HG02588 (cell line): ENCODE measurements around the gene SRGAP1.

Source experiments
- ATAC-seq: cut with Tn5 transposase; IDR thresholded peaks from one replicate; pipeline ENCODE4 v1.9.1; 2021; ENCODE audit warnings: mild to moderate bottlenecking, moderate library complexity; ENCODE audit not compliant: unreplicated experiment

SRGAP1 gene

DNA sequence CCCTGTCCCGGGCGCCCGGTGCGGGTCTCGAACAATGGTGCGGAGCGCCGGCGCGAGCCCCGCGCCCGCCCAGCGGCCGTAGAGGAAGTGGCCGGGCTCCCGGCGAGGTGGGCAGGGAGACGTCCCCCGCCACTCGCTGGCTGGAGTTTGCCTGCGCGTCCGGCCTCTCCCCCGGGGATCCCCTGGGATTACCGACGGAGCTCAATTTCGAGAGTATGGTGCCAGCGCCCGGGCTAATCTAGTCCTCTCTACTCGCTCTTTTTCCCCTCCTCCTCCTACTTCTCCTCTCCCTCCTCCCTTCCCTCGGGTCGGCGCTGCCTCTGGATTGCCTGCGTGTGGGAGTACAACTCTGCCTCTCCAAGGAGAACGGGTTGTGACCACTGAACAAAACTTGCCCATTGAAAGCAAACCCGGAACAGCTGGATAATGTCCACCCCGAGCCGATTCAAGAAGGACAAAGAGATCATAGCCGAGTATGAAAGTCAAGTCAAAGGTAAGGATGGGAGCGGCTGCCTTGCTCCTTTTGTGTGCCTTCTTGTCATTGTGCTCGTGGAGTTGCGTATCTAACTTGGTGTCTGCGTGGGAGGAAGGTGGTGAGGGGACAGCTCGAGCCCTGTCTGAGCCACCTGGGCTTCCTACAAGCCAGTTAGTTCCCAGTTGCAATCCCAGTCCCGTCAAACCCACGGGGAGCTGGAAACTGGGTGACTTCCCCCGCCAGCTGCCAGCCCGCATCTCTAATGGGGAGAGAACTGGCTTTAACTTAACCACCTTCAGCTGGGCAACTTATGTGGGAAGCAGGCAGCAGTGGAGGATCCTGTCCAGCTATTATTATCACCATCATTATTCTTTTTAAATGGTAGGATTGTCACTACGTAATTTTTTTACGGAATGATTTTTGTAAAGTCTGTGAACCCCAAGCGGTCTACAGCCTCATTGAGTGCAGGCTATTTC lies at the start of gene SRGAP1:
Gene SRGAP1 (plus strand): TSS at position 310 of the 951 bp plus-strand sequence. CDS start 117 bp downstream, at position 427.
- no peak for ATAC-seq

DNA sequence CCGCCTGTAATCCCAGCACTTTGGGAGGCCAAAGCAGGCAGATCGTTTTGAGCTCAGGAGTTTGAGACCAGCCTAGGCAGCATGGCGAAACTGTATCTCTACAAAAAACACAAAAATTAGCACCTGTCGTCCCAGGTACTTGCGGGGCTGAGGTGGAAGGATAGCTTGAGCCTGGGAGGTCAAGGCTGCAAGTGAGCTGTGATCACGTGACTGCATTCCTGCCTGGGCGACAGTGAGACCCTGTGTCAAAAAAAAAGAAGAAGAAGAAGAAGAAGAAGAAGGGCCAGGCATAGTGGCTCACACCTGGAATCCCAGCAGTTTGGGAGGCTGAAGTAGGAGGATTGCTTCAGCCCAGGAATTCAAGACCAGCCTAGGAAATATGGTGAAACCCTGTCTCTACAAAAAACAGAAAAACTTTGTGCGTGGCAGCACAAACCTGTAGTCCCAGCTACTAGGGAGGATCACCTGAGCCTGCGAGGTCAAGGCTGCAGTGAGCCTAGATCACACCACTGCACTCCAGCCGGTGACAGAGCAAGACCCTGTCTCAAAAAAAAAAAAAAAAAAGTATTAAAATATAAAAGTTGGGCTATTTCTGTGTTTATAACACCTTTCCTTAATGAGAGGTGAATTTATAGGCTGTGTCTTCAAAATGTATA lies 49.3 kb upstream of the SRGAP1 start:
- ATAC-seq, result no peak

DNA sequence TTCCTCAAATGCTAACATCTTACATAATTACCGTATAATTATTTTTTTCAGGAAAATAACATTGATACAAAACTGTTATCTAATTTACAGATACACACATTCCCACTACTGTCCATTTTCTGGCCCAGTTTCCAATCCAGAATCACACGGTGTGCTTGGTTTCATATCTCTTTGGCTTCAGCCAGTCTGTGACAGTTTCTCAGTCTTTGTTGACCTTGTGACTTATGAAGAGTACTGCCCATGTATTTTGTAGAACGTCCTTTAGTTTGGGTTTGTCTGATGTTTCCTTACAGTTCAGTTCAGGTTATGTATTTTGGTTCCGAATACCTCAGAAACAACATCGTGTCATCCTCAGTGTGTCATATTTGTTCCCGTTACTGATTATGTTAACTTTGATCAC lies 48.6 kb upstream of the SRGAP1 start:
- no peak for ATAC-seq

DNA sequence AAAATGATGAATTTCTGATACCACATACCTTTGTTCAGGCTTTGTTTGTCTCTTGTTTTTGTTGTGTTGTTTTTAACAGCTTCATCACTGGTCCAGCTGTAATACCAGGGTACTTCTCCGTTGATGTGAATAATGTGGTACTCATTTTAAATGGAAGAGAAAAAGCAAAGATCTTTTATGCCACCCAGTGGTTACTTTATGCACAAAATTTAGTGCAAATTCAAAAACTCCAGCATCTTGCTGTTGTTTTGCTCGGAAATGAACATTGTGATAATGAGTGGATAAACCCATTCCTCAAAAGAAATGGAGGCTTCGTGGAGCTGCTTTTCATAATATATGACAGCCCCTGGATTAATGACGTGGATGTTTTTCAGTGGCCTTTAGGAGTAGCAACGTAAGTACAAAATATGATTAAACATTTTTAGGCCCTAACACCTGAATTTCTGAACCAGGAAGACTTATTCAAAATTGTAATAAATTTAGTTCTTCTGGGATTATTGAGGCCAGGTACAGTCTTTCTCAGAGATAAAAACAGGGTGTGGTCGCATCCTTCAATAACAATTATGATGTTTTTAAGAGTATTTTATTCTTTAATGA lies 42.4 kb upstream of the SRGAP1 start:
- ATAC-seq, result no peak

DNA sequence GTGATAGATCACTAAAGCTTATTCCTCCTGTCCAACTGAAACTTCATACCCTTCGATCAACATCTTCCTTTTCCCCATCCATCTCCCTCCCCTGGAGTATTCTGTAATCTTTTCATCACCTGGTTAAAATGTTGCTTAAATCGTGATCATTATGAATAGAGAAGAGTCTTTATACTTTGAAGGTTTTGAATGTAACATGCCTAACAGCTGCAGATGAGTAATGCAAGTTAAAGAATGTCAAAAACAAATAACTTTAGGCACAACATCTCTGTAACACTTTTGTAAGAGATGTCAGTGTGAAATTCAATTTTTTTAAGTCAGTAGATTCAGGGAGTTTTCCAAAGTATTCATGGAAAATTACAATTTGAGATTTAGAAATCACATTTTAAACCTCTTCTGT lies 39.8 kb upstream of the SRGAP1 start:
- no peak for ATAC-seq

DNA sequence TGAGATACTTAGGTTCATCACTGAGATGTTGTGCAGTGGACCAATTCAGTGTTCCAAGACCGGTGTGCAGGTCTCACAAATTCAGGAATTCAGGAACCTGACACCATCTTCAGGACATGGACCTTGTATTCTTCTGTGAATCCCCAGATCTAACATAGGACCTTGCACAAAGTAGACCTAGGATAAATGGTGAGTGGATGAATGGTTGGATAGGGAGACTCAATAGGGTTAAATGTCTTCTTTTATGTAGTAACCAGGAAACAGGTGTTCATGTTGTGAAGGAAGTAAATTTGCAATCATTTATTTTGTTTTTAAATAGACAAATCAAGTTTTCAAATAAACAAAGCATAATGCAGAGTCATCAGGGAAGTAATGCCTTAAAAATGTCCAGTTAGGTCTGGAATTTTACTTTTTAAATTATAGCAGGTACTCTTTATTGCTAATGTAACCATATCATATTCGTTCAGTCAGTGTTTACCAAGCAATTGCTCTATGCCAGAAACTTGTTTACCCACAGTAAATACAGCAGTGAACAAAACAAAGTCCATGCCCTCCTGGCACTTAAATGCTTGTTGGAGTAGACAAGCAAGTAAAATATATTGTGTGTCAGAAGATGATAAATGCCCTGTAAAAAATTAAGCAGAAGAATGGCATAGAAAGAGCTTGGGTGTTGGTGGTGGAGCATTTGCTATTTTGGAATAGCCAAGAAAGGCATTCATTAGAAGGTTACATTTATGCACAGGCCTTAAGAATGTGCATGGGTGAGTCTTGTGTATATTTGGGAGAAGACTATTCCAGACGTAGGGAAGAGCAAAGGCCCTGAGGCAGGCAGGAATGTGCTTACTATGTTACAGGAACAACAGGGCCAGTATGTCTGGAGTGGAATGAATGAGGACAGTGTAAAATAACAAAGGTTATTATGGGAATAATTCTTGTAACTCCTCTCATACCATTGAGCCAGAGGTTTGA lies 38.5 kb upstream of the SRGAP1 start:
- ATAC-seq, result no peak

DNA sequence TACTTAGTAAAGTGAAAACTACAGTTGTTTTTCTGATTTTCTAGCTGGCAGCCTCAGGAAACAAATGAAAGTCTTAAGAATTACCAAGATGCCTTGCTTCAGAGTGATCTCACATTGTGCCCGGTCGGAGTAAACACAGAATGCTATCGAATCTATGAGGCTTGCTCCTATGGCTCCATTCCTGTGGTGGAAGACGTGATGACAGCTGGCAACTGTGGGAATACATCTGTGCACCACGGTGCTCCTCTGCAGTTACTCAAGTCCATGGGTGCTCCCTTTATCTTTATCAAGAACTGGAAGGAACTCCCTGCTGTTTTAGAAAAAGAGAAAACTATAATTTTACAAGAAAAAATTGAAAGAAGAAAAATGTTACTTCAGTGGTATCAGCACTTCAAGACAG lies 35.9 kb upstream of the SRGAP1 start:
- no peak for ATAC-seq

DNA sequence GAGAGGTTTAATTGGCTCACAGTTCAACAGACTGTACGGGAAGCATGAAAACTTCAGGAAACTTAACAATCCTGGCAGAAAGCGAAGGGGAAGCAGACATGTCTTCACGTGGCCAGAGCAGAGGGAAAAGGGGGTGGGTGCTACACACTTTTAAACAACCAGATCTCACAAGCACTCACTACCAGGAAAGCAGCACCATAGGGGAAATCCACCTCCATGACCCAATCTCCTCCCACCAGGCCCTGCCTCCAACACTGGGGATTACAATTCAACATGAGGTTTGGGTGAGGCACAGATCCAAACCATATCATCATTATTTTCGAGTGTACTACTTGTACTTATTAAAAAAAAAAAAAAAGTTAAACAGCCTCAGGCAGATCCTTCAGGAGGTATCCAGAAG lies 34.9 kb upstream of the SRGAP1 start:
- ATAC-seq, result no peak

DNA sequence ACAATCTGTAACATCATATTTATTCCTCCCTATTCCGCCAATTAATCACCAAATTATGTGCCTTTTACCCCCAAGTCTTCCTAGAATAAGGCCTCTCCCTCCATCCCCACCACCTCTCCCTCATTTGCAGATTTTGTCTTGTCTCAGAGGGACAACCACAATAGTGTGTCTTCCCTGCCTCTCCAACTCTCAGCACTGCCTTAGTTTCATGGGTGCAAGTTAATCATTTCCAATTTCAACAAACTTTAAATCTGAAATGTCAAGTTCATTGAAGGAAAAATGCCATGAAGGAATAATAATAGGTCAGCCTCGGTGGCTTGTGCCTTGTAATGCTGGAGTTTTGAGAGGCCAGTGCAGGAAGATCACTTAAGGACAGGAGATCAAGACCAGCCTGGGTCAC lies 33.2 kb upstream of the SRGAP1 start:
- no peak for ATAC-seq

DNA sequence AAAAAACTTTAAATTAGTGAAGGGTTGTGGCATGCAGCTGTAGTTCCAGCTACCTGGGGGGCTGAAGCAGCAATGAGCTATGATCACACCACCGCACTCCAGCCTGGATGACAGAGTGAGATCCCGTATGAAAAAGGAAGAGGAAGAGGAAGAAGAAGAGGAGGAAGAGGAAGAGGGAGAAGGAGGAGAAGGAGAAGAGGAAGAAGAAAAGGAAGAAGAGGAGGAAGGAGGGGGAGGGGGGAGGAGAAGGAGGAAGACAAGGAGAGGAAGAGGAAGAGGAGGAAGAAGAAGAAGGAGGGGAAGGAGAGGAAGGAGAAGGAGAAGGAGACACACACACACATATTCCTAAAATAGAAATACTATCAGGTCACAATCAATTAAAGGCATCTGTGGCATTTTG lies 32.7 kb upstream of the SRGAP1 start:
- no peak for ATAC-seq

DNA sequence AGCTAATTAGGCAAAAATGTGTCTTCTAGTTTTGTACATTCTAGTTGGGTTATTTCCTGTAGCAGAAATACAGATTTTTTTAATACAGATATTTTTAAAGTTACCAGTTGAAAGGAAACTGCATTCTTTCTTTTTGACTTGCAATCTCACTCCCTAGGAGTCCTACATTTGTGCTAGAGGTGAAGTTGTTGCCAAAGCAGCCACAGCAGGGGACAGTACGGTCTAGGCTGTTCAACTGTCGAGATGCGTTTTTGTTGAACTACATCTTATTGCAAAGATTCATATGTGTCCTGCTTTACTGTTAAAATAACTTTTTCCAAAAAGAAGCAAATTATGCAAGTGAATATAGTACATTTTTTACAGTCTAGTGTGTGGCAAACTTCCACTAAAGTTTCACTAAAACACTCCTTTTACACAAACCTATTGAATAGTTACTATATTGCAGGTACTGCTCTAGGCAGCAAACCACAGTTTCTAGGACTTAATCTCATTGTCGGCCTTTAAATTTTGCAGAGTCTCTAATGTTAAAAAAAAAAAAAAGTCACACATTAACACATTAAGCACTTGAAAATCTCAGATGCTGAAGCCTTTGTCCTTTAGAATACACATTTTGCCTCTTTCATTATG lies 30.2 kb upstream of the SRGAP1 start:
- ATAC-seq, result peak; percentile 39

DNA sequence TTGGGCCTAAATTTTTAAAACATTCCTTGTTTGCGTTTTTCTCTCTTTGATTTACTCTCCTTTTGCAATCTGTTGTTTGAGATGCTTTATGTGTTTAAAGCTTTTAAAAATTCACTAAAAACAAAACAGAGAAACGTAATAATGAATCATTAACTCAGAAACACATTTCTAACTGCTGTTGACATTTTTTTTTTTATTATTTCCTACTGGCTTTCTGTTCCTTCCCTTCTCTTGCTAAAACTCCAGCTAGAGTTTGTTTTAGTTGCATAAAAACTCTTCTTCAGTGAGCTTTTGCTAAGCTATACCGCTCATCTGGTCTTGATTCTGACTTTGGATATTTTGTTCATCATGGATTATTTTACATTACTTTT lies 29.0 kb upstream of the SRGAP1 start:
- no peak for ATAC-seq

DNA sequence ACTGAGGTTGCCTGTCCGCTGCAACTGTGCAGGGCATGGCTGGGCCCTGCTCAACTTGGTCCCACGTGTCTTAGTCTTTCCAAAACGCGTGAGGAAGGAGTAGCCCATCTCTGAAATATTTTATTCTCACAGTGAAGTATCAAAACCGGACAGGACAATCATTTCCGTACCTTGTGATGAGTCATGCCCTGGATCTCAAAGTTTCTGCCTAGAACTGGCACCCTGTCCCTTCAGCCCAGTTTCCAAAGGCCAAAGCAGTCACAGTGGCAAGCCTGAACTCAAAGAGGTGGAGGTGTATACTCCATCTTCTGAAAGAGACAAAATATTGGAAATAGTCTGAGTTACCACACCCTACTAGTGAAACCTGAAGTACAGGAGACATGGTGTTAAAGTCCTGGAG lies 28.5 kb upstream of the SRGAP1 start:
- ATAC-seq, result no peak

DNA sequence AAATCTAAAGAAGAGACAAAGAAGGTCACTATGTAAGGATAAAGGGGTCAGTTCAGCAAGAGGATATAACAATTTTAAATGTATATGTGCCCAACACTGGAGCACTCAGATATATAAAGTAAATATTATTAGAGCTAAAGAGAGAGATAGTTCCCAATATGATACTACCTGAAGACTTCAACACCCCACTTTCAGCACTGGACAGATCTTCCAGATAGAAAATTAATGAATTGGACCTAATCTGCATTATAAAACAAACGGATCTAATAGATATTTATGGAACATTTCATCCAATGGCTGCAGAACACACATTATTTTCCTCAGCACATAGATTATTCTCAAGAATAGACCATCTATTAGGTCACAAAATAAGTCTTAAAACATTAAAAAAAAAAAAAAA lies 24.1 kb upstream of the SRGAP1 start:
- no peak for ATAC-seq

DNA sequence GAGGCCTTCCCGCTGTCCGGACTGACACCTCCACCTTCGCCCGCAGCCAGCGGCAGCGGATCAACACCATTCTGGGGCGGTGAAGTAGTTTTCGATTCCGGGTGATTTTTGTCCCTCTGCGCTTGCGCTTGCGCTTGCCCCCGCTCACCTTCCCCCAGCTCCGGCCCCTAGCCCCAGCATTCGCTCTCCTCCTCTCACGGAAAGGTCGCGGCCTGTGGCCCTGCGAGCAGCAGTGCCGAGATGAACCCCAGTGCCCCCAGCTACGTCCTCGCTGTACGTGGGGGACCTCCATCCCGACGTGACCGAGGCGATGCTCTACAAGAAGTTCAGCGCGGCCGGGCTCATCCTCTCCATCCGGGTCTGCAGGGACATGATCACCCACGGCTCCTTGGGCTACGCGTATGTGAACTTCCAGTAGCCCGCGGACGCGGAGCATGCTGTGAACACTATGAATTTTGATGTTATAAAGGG lies 22.7 kb upstream of the SRGAP1 start:
- no peak for ATAC-seq

DNA sequence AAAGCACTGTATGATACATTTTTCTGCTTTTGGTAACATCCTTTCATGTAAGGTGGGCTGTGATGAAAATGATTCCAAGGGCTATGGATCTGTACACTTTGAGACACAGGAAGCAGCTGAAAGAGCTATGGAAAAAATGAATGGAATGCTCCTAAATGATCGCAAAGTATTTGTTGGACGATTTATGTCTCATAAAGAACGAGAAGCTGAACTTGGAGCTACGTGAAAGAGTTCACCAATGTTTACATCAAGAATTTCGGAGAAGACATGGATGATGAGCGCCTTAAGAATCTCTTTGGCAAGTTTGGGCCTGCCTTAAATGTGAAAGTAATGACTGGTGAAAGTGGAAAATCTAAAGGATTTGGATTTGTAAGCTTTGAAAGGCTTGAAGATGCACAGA lies 22.1 kb upstream of the SRGAP1 start:
- ATAC-seq, result no peak

DNA sequence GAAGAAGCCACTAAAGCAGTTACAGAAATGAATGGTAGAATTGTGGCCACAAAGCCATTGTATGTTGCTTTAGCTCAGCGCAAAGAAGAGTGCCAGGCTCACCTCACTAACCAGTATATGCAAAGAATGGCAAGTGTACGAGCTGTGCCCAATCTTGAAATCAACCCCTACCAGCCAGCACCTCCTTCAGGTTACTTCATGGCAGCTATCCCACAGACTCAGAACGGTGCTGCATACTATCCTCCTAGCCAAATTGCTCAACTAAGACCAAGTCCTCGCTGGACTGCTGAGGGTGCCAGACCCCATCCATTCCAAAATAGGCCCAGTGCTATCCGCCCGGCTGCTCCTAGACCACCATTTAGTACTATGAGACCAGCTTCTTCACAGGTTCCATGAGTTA lies 21.5 kb upstream of the SRGAP1 start:
- no peak for ATAC-seq

DNA sequence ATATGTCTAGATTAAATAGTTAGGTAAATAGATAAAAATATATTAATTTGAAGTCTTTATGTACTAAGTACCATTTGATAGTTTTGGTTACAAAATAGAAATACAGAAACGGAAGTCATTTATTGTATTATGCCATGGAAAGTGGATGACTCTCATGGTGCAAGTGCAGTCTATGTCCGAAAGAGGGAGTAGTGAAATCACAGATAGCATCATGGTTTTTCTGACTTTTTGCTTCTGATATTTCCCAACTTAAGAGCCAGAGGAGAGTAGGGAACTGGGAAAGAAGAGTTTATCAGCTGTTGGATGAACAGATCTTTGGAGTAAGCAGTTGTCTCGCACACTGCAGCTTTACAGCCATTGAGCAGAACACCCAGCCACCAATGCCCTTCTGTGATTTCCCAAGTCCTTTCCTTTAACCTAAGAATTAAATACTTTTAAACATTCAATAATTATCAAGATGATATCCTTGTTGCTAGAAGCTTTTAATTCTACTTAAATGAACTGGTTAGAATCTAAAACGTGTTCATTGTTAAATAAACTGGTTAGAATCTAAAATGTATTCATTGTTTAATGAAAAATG lies 18.4 kb upstream of the SRGAP1 start:
- ATAC-seq, result no peak

DNA sequence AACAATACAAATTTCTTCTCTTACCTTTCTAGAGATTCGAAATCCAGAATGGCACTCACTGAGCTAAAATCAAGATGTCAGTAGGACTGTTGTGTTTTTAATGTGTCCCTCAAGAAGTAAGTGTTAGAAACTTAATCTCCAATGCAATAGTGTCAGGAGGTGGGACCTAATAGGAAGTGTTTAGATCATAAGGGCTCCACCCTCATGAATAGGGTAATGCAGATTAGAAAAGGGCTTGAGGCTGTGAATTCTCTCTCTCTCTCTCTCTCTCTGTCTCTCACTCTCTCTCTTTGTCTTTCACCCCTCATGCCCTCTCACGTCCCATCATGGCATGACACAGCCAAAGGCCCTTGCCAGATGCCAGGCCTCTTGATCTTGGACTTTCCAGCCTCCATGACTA lies 15.6 kb upstream of the SRGAP1 start:
- ATAC-seq, result no peak

DNA sequence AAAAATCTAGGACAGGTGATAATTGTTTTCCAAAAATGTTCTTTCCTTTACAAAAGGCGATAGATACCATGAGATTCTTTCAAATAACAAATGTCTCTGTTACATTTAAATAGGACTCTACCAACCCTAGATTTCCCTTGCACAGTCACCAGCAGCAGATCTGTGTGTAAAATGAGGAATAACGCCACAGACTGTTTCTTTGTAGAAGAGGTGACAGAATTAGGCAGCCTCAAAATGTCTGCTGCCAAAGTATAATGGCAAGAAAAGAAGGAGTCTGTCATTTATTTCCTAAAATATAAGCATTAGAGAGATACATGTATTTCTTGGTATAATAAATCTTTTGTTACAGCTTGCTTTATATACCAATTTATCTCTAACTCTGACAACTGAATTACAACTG lies 8.5 kb upstream of the SRGAP1 start:
- no peak for ATAC-seq
